H1 (cell line): ENCODE data around the gene SFRP2. TPM values are rescaled to one million over a fixed set of nuclear protein-coding genes. Genes with fewer than 3 reads are reported as not detected.

ENCODE experiments used
- CTCF ChIA-PET: fragments of 300-600 bp; sonication (Branson Sonifier 250); formaldehyde crosslinking; loops from one replicate; lab custom pipeline; 2021; ENCODE audit not compliant: partially characterized antibody; lab: Charles Lee
- POLR2A ChIA-PET: fragments of 300-600 bp; sonication (Branson Sonifier 250); formaldehyde crosslinking; loops from one replicate; lab custom pipeline; 2021; ENCODE audit warnings: inconsistent platforms; ENCODE audit not compliant: partially characterized antibody; lab: Charles Lee
- DNase-seq, 2 experiments: peaks; one replicate each; pipeline versions ENCODE4 v3.0.0 to v3.0.0-alpha.2; 2010 to 2022; ENCODE audit warnings: low spot score in 2 of 2, low read depth in 1 of 2, mixed read lengths in 1 of 2
- FAIRE-seq: peaks from 2 replicates; lab custom pipeline; 2011; peaks lifted over from hg19 to GRCh38; lab: Jason Lieb, UNC
- H2AFZ ChIP-seq: 2 replicates; pipeline ENCODE4 v1.8.1; 2012; ENCODE audit warnings: low read length, inconsistent platforms
- H2AK5ac ChIP-seq: 2 replicates; pipeline ENCODE4 v1.6.1; 2013; ENCODE audit warnings: low read depth, low read length
- H2BK120ac ChIP-seq: replicated peaks from 2 replicates; pipeline ENCODE3; 2013; ENCODE audit warnings: low read depth, low read length, inconsistent platforms
- H2BK12ac ChIP-seq: 2 replicates; pipeline ENCODE4 v1.6.1; 2013; ENCODE audit warnings: low read depth, low read length
- H2BK15ac ChIP-seq: 2 replicates; pipeline ENCODE4 v1.6.1; 2013; ENCODE audit warnings: low read length
- H2BK20ac ChIP-seq: 2 replicates; pipeline ENCODE4 v1.6.1; 2013; ENCODE audit warnings: low read length
- H2BK5ac ChIP-seq: 2 replicates; pipeline ENCODE4 v1.6.1; 2013; ENCODE audit warnings: low read depth, low read length
- H3K14ac ChIP-seq: 2 replicates; pipeline ENCODE4 v1.6.1; 2013; ENCODE audit warnings: inconsistent platforms; ENCODE audit not compliant: insufficient read length
- H3K18ac ChIP-seq: 2 replicates; pipeline ENCODE4 v1.6.1; 2013; ENCODE audit warnings: low read length; ENCODE audit errors: extremely low read depth
- H3K23ac ChIP-seq: 2 replicates; pipeline ENCODE4 v1.6.1; 2013; ENCODE audit warnings: inconsistent platforms; ENCODE audit not compliant: insufficient read length
- H3K23me2 ChIP-seq: 2 replicates; pipeline ENCODE4 v1.6.1; 2013; ENCODE audit warnings: low read depth, low read length
- H3K27ac ChIP-seq: 2 replicates; pipeline ENCODE4 v1.6.1; 2011; ENCODE audit warnings: low read depth, low read length, inconsistent platforms
- H3K27me3 ChIP-seq, 4 experiments: replicated peaks in 1 of 4; 1 replicate in 1 of 4; 2 replicates in 3 of 4; pipeline versions ENCODE4 v1.6.1 to v1.8.1; 2011 to 2013; ENCODE audit warnings: low read length in 3 of 4, mild to moderate bottlenecking in 3 of 4, inconsistent platforms in 2 of 4, mixed read lengths in 2 of 4, moderate library complexity in 1 of 4; ENCODE audit not compliant: control insufficient read depth in 3 of 4, insufficient read depth in 3 of 4; ENCODE audit errors: extremely low read depth in 1 of 4
- H3K36me3 ChIP-seq, 4 experiments: 2 replicates each; pipeline versions ENCODE4 v1.6.1 to v1.8.1; 2011 to 2013; ENCODE audit warnings: mild to moderate bottlenecking in 4 of 4, low read length in 3 of 4, moderate library complexity in 2 of 4, control low read depth in 1 of 4, inconsistent platforms in 1 of 4; ENCODE audit not compliant: insufficient read depth in 4 of 4, control insufficient read depth in 2 of 4
- H3K4ac ChIP-seq: replicated peaks from 2 replicates; pipeline ENCODE3; 2013; ENCODE audit warnings: low read length, low read depth, mixed read lengths, inconsistent platforms; ENCODE audit not compliant: insufficient read length
- H3K4me1 ChIP-seq, 4 experiments: replicated peaks in 1 of 4; 1 replicate in 1 of 4; 2 replicates in 3 of 4; pipeline versions ENCODE4 v1.6.1 to v1.8.1; 2011 to 2013; ENCODE audit warnings: low read length in 3 of 4, inconsistent platforms in 2 of 4, mixed read lengths in 1 of 4; ENCODE audit not compliant: insufficient read depth in 4 of 4, control insufficient read depth in 3 of 4
- H3K4me2 ChIP-seq, 2 experiments: 2 replicates each; pipeline versions ENCODE4 v1.6.1 to v1.8.1; 2011 to 2013; ENCODE audit warnings: low read depth in 2 of 2, low read length in 2 of 2, control low read depth in 1 of 2, inconsistent platforms in 1 of 2, mild to moderate bottlenecking in 1 of 2; ENCODE audit not compliant: insufficient read depth in 1 of 2
- H3K4me3 ChIP-seq, 4 experiments: fragments of 200-600, 300-600 bp in 1 of 4; sonication (generic), shearing (Covaris generic), sonication (Bioruptor Twin) in 1 of 4; 2 replicates each; pipeline versions ENCODE4 v1.5.1 to v1.8.1; 2011 to 2016; ENCODE audit warnings: low read length in 4 of 4, low read depth in 3 of 4, control low read depth in 2 of 4, inconsistent platforms in 2 of 4, mild to moderate bottlenecking in 2 of 4, mixed read lengths in 1 of 4, moderate library complexity in 1 of 4; ENCODE audit not compliant: insufficient read depth in 2 of 4; ENCODE audit errors: extremely low read depth in 1 of 4
- H3K56ac ChIP-seq: replicated peaks from 2 replicates; pipeline ENCODE3; 2013; ENCODE audit warnings: low read depth, mild to moderate bottlenecking, mixed read lengths, low read length, inconsistent platforms; ENCODE audit not compliant: insufficient read length
- H3K79me1 ChIP-seq: 2 replicates; pipeline ENCODE4 v1.6.1; 2013; ENCODE audit warnings: low read depth, low read length, control low read depth
- H3K79me2 ChIP-seq, 2 experiments: 2 replicates each; pipeline versions ENCODE4 v1.6.1 to v1.8.1; 2012 to 2013; ENCODE audit warnings: low read length in 2 of 2, mild to moderate bottlenecking in 2 of 2, inconsistent platforms in 1 of 2; ENCODE audit not compliant: insufficient read depth in 2 of 2, control insufficient read depth in 1 of 2
- H3K9ac ChIP-seq, 4 experiments: replicated peaks in 1 of 4; 1 replicate in 1 of 4; 2 replicates in 3 of 4; pipeline versions ENCODE4 v1.6.1 to v1.8.1; 2011 to 2013; ENCODE audit warnings: low read depth in 3 of 4, low read length in 3 of 4, control low read depth in 2 of 4, mild to moderate bottlenecking in 2 of 4, moderate library complexity in 2 of 4, inconsistent platforms in 1 of 4; ENCODE audit errors: extremely low read depth in 1 of 4
- H3K9me3 ChIP-seq, 2 experiments: 2 replicates each; pipeline versions ENCODE4 v1.6.1 to v1.8.1; 2012 to 2013; ENCODE audit warnings: mild to moderate bottlenecking in 2 of 2, moderate library complexity in 2 of 2, control low read depth in 1 of 2, inconsistent platforms in 1 of 2, low read depth in 1 of 2, low read length in 1 of 2, mixed read lengths in 1 of 2; ENCODE audit not compliant: insufficient read depth in 2 of 2
- H4K20me1 ChIP-seq, 2 experiments: replicated peaks in 1 of 2; 2 replicates each; pipeline versions ENCODE3 to v1.8.1; 2011 to 2013; ENCODE audit warnings: inconsistent platforms in 2 of 2, low read length in 2 of 2, mild to moderate bottlenecking in 1 of 2; ENCODE audit not compliant: insufficient read depth in 2 of 2, control insufficient read depth in 1 of 2
- H4K5ac ChIP-seq: 2 replicates; pipeline ENCODE4 v1.6.1; 2013; ENCODE audit warnings: low read length, low read depth, mixed read lengths, inconsistent platforms; ENCODE audit not compliant: insufficient read length
- H4K8ac ChIP-seq: 2 replicates; pipeline ENCODE4 v1.8.0; 2013; ENCODE audit warnings: mild to moderate bottlenecking, moderate library complexity, low read length, inconsistent platforms; ENCODE audit not compliant: insufficient read depth; ENCODE audit errors: extremely low read depth
- H4K91ac ChIP-seq: replicated peaks from 2 replicates; pipeline ENCODE3; 2013; ENCODE audit warnings: low read length, mixed read lengths, inconsistent platforms; ENCODE audit not compliant: insufficient read length
- CEBPB ChIP-seq: IDR thresholded peaks from 2 replicates; pipeline ENCODE4 v1.6.1; 2012; ENCODE audit warnings: low read depth, low read length
- CTBP2 ChIP-seq: IDR thresholded peaks from 2 replicates; pipeline ENCODE4 v1.7.0; 2011; ENCODE audit warnings: borderline replicate concordance, mild to moderate bottlenecking, moderate library complexity, mixed read lengths, low read length; ENCODE audit not compliant: insufficient read depth, insufficient read length
- EP300 ChIP-seq, 2 experiments: IDR thresholded peaks; 1 replicate in 1 of 2; 2 replicates in 1 of 2; pipeline ENCODE4 v1.6.1; 2011 to 2012; ENCODE audit warnings: low read depth in 2 of 2, low read length in 2 of 2, mild to moderate bottlenecking in 2 of 2, borderline replicate concordance in 1 of 2, inconsistent platforms in 1 of 2, moderate library complexity in 1 of 2
- HDAC2 ChIP-seq, 2 experiments: fragments of 300-600 bp in 1 of 2; sonication (generic) in 1 of 2; IDR thresholded peaks; 2 replicates each; pipeline ENCODE4 v1.6.1; 2011 to 2012; ENCODE audit warnings: low read depth in 2 of 2, low read length in 2 of 2, mild to moderate bottlenecking in 2 of 2, moderate library complexity in 2 of 2, borderline replicate concordance in 1 of 2, inconsistent platforms in 1 of 2
- HDAC6 ChIP-seq: IDR thresholded peaks from one replicate; pipeline ENCODE4 v1.7.1; 2012; ENCODE audit warnings: low read depth, mild to moderate bottlenecking, inconsistent platforms, low read length, moderate library complexity
- KDM1A ChIP-seq: fragments of 200-600, 300-600 bp; sonication (generic); IDR thresholded peaks from 2 replicates; pipeline ENCODE4 v1.7.1; 2016; ENCODE audit warnings: mild to moderate bottlenecking, low read length, borderline replicate concordance
- MAFK ChIP-seq: IDR thresholded peaks from 2 replicates; pipeline ENCODE4 v1.6.1; 2012; ENCODE audit warnings: low read depth, mild to moderate bottlenecking, improper control_type of control experiment, low read length
- PHF8 ChIP-seq: fragments of 200-600 bp; sonication (generic); conservative IDR thresholded peaks from 2 replicates; pipeline ENCODE4 v1.7.1; 2012; ENCODE audit warnings: low read depth, mild to moderate bottlenecking, inconsistent platforms, low read length, moderate library complexity
- SAP30 ChIP-seq: fragments of 300-600 bp; sonication (generic); IDR thresholded peaks from 2 replicates; pipeline ENCODE4 v1.7.1; 2012; ENCODE audit warnings: low read length, moderate library complexity, mild to moderate bottlenecking, inconsistent platforms; ENCODE audit not compliant: insufficient read depth, insufficient replicate concordance
- SIN3A ChIP-seq, 2 experiments: IDR thresholded peaks in 1 of 2; conservative IDR thresholded peaks in 1 of 2; 2 replicates each; pipeline ENCODE4 v1.6.1; 2011 to 2012; ENCODE audit warnings: low read length in 2 of 2, improper control_type of control experiment in 1 of 2, low read depth in 1 of 2, mild to moderate bottlenecking in 1 of 2
- SP4 ChIP-seq: IDR thresholded peaks from 2 replicates; pipeline ENCODE4 v1.6.1; 2012; ENCODE audit warnings: low read length, inconsistent platforms
- SRF ChIP-seq: IDR thresholded peaks from 2 replicates; pipeline ENCODE4 v1.6.1; 2011; ENCODE audit warnings: mild to moderate bottlenecking, low read depth, low read length, moderate library complexity
- SUZ12 ChIP-seq: fragments of 200-600 bp; sonication (generic); IDR thresholded peaks from 2 replicates; pipeline ENCODE4 v1.6.1; 2012; ENCODE audit warnings: mild to moderate bottlenecking, inconsistent platforms, low read length, moderate library complexity, mixed read lengths
- WGBS, 2 experiments: shearing (Covaris generic) in 1 of 2; methylation state at CpG; one replicate each; pipeline versions ENCODE4 v1.1.6 to v1.1.7; 2013 to 2015; ENCODE audit warnings: low lambda C conversion rate in 2 of 2, mixed read lengths in 2 of 2, inconsistent platforms in 1 of 2, low coverage in 1 of 2, missing lambda C conversion rate in 1 of 2; ENCODE audit not compliant: insufficient replicate concordance in 2 of 2, insufficient coverage in 1 of 2, insufficient read length in 1 of 2; ENCODE audit errors: extremely low coverage in 1 of 2, missing lambda C conversion rate in 1 of 2; 5-methylcytosine and 5-hydroxymethylcytosine counted together
- polyA plus RNA-seq, 7 experiments: library from polyadenylated mRNA; depleted of rRNA in 3 of 7; stranded (reverse) in 5 of 7; unstranded in 2 of 7; fragments of >200 nt in 5 of 7; fragments of 200-250 nt in 2 of 7; gene quantifications; 1 replicate in 5 of 7; 2 replicates in 1 of 7; 4 replicates in 1 of 7; pipeline versions ENCODE4 v1.2.1 to v1.2.3, GENCODE V29; 2011 to 2013; ENCODE audit warnings: missing spikeins in 2 of 7, mixed read lengths in 2 of 7
- total RNA-seq: library from RNA; stranded (reverse); fragmentation: NEBNext Ultra II Directional; extraction: Animal tissue kit (Norgen Biotek cat#: 25700); gene quantifications from 2 replicates; pipeline ENCODE4 v1.2.1, GENCODE V29; 2021

SFRP2 gene
- total and polyA plus RNA-seq, 2 of the 8 experiments (the other 6 are each of a cell fraction or from before 2014, with no cell fraction given): 108 to 342 TPM

- Histone ChIP-seq H3K23ac (no peak overlapping the region), H3K9ac (no peak overlapping the region), H3K56ac (no peak overlapping the region), H3K4me2 (no peak overlapping the region), H3K27me3 (no peaks in the 10 kb centered on the region), H4K5ac (no peak overlapping the region), H3K18ac (no peak overlapping the region), H4K91ac (no peak overlapping the region), H3K14ac (no peak overlapping the region), H2BK15ac (no peak overlapping the region), H3K23me2 (peaks cover 1% of the 10 kb centered on the region; the same call in 1 of the 2 replicates), H3K4me3 (no peak overlapping the region), H3K9me3 (no peaks in the 10 kb centered on the region), H4K20me1 (no peaks in the 10 kb centered on the region), H2BK20ac (no peak overlapping the region), H2BK12ac (no peak overlapping the region), H3K4me1 (peaks cover 0 to 2% (median 0%) of the 10 kb centered on the region in 4 experiments; a peak in 1 of 7 replicates), H3K36me3 (no peaks in the 10 kb centered on the region), H3K4ac (no peak overlapping the region), H3K27ac (no peak overlapping the region), H2AK5ac (no peak overlapping the region), H3K79me2 (no peaks in the 10 kb centered on the region), H2AFZ (no peak overlapping the region), H2BK120ac (no peak overlapping the region), H2BK5ac (no peak overlapping the region), H3K79me1 (no peaks in the 10 kb centered on the region), H4K8ac (no peak overlapping the region)
- ChIA-PET POLR2A (interaction anchor here (2.9 kb wide), 1 partner anchor 42 kb away, joined by 8 read pairs; no protein-coding TSS in a partner anchor), CTCF (interaction anchor here (1.2 to 1.7 kb wide), 2 partner anchors 13 to 14 kb away, joined by 3 read pairs; no protein-coding TSS in a partner anchor)
- DNase-seq (no peak), FAIRE-seq (no peak)
- WGBS, 2 experiments: 89% methylated on average over 4 of the region's 4 CpGs; no CpG with 5 or more reads in 1 of the 2 experiments
- TF ChIP-seq EP300 (IDR thresholded peaks at IDR 0.05; ENCODE audit: borderline replicate concordance in 1 of 2, low read depth in 2 of 2, low read length in 2 of 2) (no peak), MAFK (no peak), SUZ12 (no peak), CEBPB (no peak), SRF (no peak), HDAC2 (IDR thresholded peaks at IDR 0.05; ENCODE audit: borderline replicate concordance in 1 of 2, low read depth in 2 of 2, low read length in 2 of 2) (no peak), SIN3A (conservative IDR thresholded peaks at IDR 0.05 in 1 of 2, IDR thresholded peaks at IDR 0.05 in 1 of 2; ENCODE audit: low read depth in 1 of 2, low read length in 2 of 2) (no peak), CTBP2 (no peak), KDM1A (no peak), SP4 (no peak), PHF8 (no peak), SAP30 (no peak), HDAC6 (no peak)
Observed at GRCh38 chr4:153832054-153832453, 43.2 kb upstream of the SFRP2 start.
